ENCODE results near the gene LRMDA.

Gene LRMDA

GRCh38 chr10:75672111-75672671 lies 240.8 kb downstream of the LRMDA start:
- no peak for DNase-seq (ENCODE audit: low spot score)

DNA sequence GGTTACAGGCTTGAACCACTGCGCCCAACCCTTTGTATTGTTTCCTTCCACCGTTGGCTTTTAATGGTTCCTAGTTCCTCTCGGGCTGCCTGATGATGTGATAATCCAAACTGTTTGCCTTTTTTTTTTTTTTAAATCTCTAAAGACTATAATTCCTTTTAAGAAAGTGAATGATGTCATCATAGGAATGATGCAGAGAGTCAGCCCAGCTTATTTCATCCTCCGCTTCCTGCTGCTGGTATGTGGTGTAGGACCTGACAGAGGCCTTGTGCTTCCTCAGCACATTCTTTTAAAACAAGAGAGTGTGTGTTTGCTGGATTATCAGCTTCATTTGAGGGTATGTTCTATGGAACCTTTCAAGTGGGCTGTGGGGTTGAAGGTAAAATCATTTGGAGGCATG lies 241.4 kb downstream of the LRMDA start:
- no peak for DNase-seq (ENCODE audit: low spot score)

GRCh38 chr10:75677541-75677940 lies 246.1 kb downstream of the LRMDA start:
- DNase-seq (ENCODE audit: low spot score) = no peak

DNA sequence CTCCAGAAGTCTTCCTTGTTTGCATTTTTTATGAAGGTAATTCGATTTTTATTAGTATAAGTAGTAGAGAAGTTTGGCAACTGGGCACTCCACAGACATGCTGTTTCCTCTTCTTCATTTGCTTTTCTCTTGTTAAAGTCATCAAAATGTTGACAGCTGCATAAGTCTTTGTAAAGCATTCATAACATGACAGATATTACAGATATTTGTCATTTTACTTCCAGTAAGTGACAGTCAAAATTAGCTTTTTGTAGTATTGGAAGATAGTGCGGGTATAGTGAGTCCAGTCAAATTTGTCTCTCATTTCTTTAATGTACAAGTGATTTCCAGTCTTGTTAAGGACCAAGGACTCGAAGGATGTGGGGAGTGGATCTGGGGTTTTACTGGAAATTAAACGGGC lies 247.1 kb downstream of the LRMDA start:
- DNase-seq (ENCODE audit: low spot score) = no peak

DNA sequence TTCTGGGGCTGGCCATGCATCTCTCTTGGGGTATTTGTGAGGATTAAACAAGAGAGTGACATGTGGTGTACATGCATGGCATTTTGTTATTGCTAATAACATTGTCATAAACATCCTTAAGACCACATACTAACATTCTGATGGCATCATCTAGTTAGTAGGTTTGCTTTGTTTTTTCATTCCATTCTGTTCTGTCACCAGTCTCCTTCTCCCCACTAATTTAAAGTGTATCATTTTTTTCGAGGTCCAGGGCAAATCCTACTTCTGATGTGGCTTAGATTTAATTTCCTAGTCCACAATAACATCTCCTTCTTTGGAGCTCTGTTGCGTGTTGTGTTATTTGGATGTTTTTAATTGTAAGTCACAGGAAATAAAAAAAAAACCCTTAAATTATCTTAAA lies 248.1 kb downstream of the LRMDA start:
- DNase-seq (ENCODE audit: low spot score) = no peak

GRCh38 chr10:75681334-75681733 lies 249.9 kb downstream of the LRMDA start:
- no peak for DNase-seq (ENCODE audit: low spot score)

DNA sequence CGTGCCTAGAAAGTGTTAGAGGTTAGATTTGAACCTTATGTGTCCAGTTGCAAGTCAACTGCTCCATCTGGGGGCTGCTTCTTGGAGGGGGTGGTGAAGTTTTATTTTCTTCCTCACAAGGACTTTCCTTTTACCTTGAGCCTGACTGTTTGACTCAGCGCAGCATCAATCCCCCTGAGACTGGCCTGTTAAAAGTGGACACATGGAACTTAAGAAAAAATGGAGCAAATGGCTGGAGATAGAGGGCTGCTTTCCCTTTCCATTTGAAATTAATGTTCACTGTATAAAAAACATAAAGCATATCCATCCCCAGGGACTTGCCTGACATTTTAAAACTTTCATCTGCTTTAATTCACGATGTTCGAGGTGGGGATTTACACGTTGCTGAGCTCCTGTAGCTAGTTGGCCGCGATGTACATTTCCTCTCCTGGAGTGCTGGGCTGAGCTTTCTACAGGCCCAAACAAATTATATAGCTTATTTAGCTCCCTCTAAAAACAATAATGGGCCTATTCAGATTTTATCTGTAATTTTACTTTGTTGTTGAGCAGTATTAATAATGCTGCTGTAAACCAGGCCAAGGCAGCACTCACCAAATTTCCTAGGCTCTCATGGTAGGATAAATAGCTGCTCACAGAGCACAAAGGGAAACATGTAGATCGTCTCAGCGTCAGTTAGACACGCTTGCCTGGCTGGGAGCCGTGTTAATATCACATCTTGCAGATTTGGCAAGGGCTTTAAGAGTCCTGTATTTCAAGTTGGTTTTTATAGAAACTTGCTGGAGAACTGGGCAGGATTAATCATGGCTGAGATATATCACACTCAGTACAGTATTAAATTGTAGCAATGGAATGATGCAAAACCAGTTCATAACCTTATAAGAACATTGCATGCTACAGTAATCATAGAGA lies 251.5 kb downstream of the LRMDA start:
- DNase-seq (ENCODE audit: low spot score) = no peak

DNA sequence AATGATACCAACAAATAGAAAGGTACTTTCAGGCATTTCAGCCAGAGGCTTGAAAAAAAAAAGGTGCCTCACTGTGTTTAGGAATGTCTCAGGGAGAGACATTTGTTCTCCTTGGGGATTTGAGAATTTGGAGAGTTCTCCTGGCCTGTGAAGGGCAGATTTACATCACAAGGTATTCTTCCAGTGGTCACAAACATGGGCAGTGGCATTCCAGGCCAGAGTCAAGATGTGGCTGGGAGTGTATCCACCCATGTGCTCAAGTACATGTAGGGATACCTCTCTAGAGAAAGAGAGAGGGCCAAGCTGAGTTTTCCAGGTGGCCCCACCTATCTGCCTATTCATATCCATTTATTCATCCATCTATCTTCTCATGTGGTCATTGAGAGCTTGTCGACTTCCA lies 253.8 kb downstream of the LRMDA start:
- DNase-seq (ENCODE audit: low spot score) = no peak

DNA sequence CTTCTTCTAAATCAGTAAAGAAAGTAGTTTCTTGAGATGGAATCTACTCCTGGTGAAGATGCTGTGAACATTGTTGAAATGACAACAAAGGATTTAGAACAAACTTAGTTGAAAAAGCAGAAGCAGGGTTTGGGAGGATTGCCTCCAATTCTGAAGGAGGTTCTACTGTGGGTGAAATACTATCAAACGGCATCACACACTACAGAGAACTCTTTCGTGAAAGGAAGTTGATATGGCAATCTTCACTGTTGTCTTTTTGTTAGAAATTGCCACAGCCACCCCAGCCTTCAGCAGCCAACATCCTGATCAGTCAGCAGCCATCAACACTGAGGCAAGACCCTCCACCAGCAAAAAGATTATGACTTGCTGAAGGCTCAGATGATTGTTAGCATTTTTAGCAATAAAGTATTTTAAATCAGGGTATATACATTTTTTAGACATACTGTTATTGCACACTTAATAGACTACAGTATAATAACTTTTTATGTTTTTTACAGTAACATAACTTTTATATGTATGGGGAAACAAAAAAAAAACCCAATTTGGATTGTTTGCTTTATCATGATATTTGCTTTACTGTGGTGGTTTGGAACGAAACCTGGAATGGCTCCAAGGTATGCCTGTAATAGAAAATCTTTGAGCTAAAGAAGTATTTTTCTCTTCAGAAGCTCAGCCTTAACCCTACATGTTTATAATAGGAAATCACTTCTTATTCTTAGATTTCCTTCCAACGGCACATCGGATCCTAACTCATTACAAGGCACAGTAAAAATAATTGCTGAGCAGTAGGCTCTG lies 257.3 kb downstream of the LRMDA start:
- DNase-seq (ENCODE audit: low spot score) = no peak

DNA sequence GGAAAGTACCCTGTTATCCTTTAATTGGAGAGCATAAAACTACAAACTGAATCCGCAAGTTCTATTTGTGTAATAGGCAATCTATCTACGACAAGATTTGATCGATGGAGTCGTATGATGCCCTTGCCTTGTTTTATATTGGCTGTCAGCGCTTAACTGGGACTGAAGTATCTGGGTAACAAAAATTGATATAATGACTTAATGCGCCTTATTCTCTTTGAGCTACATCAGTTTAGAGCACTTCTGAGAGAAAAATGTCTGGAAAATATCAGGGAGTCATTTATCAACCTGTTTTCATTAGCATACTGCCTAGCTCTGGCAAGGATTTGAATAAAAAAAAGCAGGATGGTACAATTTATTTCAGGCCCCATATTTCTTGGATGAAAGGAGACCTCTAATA lies 262.1 kb downstream of the LRMDA start:
- no peak for DNase-seq (ENCODE audit: low spot score)

- DNase-seq (ENCODE audit: low spot score) = no peak
These were observed 262.8 kb downstream of the LRMDA start for GRCh38 chr10:75694269-75694668.

DNA sequence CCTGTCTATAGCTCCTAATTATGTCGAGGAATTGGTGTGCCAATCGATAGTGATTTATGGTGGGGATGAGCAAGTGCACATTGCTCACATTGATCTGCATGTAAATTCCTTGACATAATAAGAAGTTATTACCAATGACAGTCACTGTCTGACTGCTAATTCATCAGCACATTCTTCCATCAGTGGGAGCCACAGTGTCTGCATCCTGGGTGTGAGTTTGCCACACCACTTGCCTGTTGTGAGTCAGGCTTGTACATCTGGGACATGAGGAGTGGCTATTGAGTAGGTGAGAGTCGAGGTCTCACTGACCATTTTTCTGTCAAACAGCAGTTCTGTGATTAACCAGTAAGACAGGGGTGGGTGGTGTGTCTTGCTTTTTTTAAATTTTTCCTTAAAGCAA lies 263.4 kb downstream of the LRMDA start:
- no peak for DNase-seq (ENCODE audit: low spot score)

GRCh38 chr10:75695994-75696393 lies 264.6 kb downstream of the LRMDA start:
- DNase-seq (ENCODE audit: low spot score) = no peak

GRCh38 chr10:75696536-75696935 lies 265.1 kb downstream of the LRMDA start:
- no peak for DNase-seq (ENCODE audit: low spot score)

- DNase-seq (ENCODE audit: low spot score) = no peak
These were observed 271.9 kb downstream of the LRMDA start for GRCh38 chr10:75703191-75703854.

DNA sequence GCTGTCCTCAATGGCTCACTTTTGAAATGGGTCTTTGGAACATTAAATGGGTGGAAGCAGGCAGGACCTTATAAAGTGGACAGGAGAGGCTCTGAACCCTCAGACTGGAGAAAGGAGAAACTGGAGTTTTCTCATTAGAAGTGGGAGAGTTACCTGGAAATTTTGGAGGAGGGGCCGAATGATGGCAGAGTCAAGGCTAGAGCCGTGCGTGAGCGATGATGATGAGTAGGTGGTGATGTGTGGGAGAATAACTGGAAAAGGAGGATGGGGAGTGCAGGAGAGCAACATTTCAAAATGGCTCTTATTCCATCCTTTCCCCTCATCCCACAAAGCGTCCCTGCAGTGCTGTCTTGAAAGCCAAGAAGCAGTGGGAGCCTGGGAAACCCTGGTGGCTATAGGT lies 274.0 kb downstream of the LRMDA start:
- DNase-seq (ENCODE audit: low spot score) = no peak

- DNase-seq (ENCODE audit: low spot score) = no peak
These were observed 275.8 kb downstream of the LRMDA start for GRCh38 chr10:75707080-75707840.

DNA sequence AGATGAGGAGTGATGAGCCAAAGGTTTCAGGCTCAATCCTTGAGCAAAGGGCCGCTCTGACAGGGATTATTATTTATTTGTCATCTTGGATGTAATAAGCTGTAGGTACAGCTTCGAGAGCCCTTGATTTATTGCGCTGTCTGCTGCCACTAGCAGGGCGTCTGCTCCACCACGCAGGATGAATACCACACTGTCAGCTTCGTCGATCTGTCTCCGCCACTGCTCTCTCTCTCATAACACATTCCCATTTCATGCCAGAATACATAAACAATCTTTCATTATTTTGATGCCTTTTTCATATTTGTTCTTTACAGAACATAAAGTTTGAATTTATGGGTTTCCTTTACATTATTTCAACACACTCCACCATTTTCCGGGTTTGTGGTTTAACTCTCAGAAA lies 276.6 kb downstream of the LRMDA start:
- no peak for DNase-seq (ENCODE audit: low spot score)

- no peak for DNase-seq (ENCODE audit: low spot score)
These were observed 277.8 kb downstream of the LRMDA start for GRCh38 chr10:75709245-75709644.

GRCh38 chr10:75709811-75710210 lies 278.4 kb downstream of the LRMDA start:
- no peak for DNase-seq (ENCODE audit: low spot score)

DNA sequence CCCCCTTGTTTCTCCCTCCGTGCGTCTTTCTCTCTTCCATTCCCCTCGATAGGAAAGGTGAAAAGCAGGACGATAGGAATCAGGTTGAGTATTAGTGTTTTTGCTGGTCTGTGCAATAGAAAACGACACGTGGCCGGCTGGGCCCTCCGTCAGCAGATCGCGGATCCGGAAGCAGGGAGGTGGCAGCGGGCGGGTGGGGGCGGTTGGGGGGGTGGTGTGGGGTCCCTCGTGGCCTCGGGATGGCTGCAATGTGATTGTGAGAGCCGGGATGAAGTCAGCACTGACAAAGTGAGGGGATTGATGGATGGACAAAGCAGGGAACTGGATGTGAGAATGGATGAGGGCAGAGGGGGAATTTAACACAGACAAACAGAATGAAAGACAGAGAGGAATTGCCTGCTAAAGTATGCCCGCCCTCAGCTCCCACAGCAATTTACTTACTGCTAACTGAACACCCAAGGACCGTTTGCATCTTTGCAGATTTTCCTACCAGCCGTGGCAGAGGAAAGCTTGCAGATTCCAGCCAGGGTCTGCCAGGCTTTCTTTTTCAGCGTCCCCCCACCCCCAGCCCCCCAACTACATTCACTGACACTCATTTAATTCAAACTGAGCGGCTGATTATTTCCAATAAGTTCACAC lies 280.9 kb downstream of the LRMDA start:
- DNase-seq (ENCODE audit: low spot score) = no peak

All from ecto neural progenitor cell (in vitro differentiated cells).